HEK293 (cell line): ENCODE data around the gene ATP6V0A4.
"Not testable (repeated sequence)": the region's sequence is repeated elsewhere in the genome, so short reads cannot be mapped to it uniquely, and the experiment has no call there.

Experiments used
- CTCF ChIA-PET: fragments of 350-600 bp; formaldehyde crosslinking; extraction: SDS; loops from one replicate; lab custom pipeline; 2021; ENCODE audit warnings: antibody characterized with exemption; lab: Yijun Ruan, JAX
- POLR2A ChIA-PET: fragments of 300-600 bp; formaldehyde crosslinking; extraction: SDS; loops from one replicate; lab custom pipeline; 2020; ENCODE audit warnings: antibody characterized with exemption, inconsistent platforms; lab: Yijun Ruan, JAX
- H3K27ac ChIP-seq: fragments of 200-500 bp; sonication (Bioruptor generic); 2 replicates; pipeline ENCODE4 v1.5.1; 2014; ENCODE audit warnings: low read depth, low read length, control low read depth, inconsistent platforms; ENCODE audit errors: extremely low read depth
- H3K36me3 ChIP-seq, 2 experiments: fragments of 200-500 bp in 1 of 2; sonication (Bioruptor generic) in 1 of 2; 1 replicate in 1 of 2; 2 replicates in 1 of 2; pipeline ENCODE4 v1.5.1; 2014 to 2017; ENCODE audit warnings: inconsistent platforms in 2 of 2, low read length in 2 of 2; ENCODE audit not compliant: control insufficient read depth in 2 of 2, insufficient read depth in 1 of 2
- H3K4me1 ChIP-seq: fragments of 200-500 bp; sonication (Bioruptor generic); 2 replicates; pipeline ENCODE4 v1.5.1; 2014; ENCODE audit warnings: mild to moderate bottlenecking, low read length, inconsistent platforms; ENCODE audit not compliant: control insufficient read depth, insufficient read depth
- H3K4me3 ChIP-seq: 2 replicates; pipeline ENCODE4 v1.5.1; 2011; ENCODE audit warnings: low read depth, mild to moderate bottlenecking, control low read depth, low read length, moderate library complexity
- H3K9me3 ChIP-seq: fragments of 200-500 bp; sonication (Bioruptor generic); 2 replicates; pipeline ENCODE4 v1.5.1; 2014; ENCODE audit warnings: low read depth, low read length, inconsistent platforms; ENCODE audit not compliant: control insufficient read depth, insufficient read depth
- BCL11A ChIP-seq: fragments of 450-650 bp; formaldehyde crosslinking; IDR thresholded peaks from 2 replicates; pipeline ENCODE4 v1.5.1; 2016; ENCODE audit warnings: low read depth, missing biosample characterization, missing genetic modification characterization
- PRDM4 ChIP-seq: fragments of 450-650 bp; formaldehyde crosslinking; IDR thresholded peaks from 2 replicates; pipeline ENCODE4 v1.5.1; 2017; ENCODE audit warnings: missing biosample characterization, missing genetic modification characterization
- RBAK ChIP-seq: fragments of 450-650 bp; formaldehyde crosslinking; IDR thresholded peaks from 2 replicates; pipeline ENCODE4 v1.5.1; 2016; ENCODE audit warnings: missing biosample characterization, missing genetic modification characterization
- SP3 ChIP-seq: fragments of 450-650 bp; formaldehyde crosslinking; IDR thresholded peaks from 2 replicates; pipeline ENCODE4 v1.5.1; 2016; ENCODE audit warnings: missing biosample characterization, missing genetic modification characterization
- ZBTB11 ChIP-seq: fragments of 450-650 bp; formaldehyde crosslinking; conservative IDR thresholded peaks from 2 replicates; pipeline ENCODE4 v1.5.1; 2016; ENCODE audit warnings: low read depth, missing biosample characterization, missing genetic modification characterization
- ZBTB17 ChIP-seq: fragments of 450-650 bp; formaldehyde crosslinking; IDR thresholded peaks from 2 replicates; pipeline ENCODE4 v1.5.1; 2016; ENCODE audit warnings: missing biosample characterization, missing genetic modification characterization
- ZBTB20 ChIP-seq: fragments of 450-650 bp; formaldehyde crosslinking; IDR thresholded peaks from 2 replicates; pipeline ENCODE4 v1.5.1; 2016; ENCODE audit warnings: missing biosample characterization, missing genetic modification characterization
- ZBTB44 ChIP-seq: fragments of 450-650 bp; IDR thresholded peaks from 2 replicates; pipeline ENCODE4 v1.5.1; 2018; ENCODE audit warnings: missing biosample characterization, mild to moderate bottlenecking, missing genetic modification characterization
- ZFHX2 ChIP-seq: fragments of 450-650 bp; formaldehyde crosslinking; conservative IDR thresholded peaks from 2 replicates; pipeline ENCODE4 v1.5.1; 2016; ENCODE audit warnings: missing biosample characterization, missing genetic modification characterization
- ZNF121 ChIP-seq: fragments of 450-650 bp; formaldehyde crosslinking; IDR thresholded peaks from 2 replicates; pipeline ENCODE4 v1.5.1; 2016; ENCODE audit warnings: missing biosample characterization, missing genetic modification characterization
- ZNF133 ChIP-seq: fragments of 450-650 bp; formaldehyde crosslinking; IDR thresholded peaks from 2 replicates; pipeline ENCODE4 v1.5.1; 2016; ENCODE audit warnings: missing biosample characterization, missing genetic modification characterization
- ZNF174 ChIP-seq: fragments of 450-650 bp; formaldehyde crosslinking; IDR thresholded peaks from 2 replicates; pipeline ENCODE4 v1.5.0; 2017; ENCODE audit warnings: missing biosample characterization, mild to moderate bottlenecking, missing genetic modification characterization
- ZNF19 ChIP-seq: fragments of 450-650 bp; formaldehyde crosslinking; IDR thresholded peaks from 2 replicates; pipeline ENCODE4; 2016; ENCODE audit warnings: missing biosample characterization, missing genetic modification characterization, low read depth
- ZNF391 ChIP-seq: fragments of 450-650 bp; formaldehyde crosslinking; IDR thresholded peaks from 2 replicates; pipeline ENCODE4 v1.5.1; 2016; ENCODE audit warnings: low read depth, missing biosample characterization, missing genetic modification characterization, borderline replicate concordance
- ZNF394 ChIP-seq: fragments of 450-650 bp; formaldehyde crosslinking; IDR thresholded peaks from 2 replicates; pipeline ENCODE4 v1.5.1; 2016; ENCODE audit warnings: missing biosample characterization, missing genetic modification characterization, mild to moderate bottlenecking, moderate library complexity, borderline replicate concordance
- ZNF426 ChIP-seq: fragments of 450-650 bp; formaldehyde crosslinking; IDR thresholded peaks from 2 replicates; pipeline ENCODE4 v1.5.1; 2017; ENCODE audit warnings: missing biosample characterization, missing genetic modification characterization, mild to moderate bottlenecking, inconsistent platforms, moderate library complexity
- ZNF488 ChIP-seq: fragments of 450-650 bp; formaldehyde crosslinking; IDR thresholded peaks from 2 replicates; pipeline ENCODE4 v1.5.1; 2016; ENCODE audit warnings: missing biosample characterization, missing genetic modification characterization
- ZNF585B ChIP-seq: fragments of 450-650 bp; formaldehyde crosslinking; IDR thresholded peaks from 2 replicates; pipeline ENCODE4 v1.5.1; 2016; ENCODE audit warnings: missing biosample characterization, missing genetic modification characterization
- ZNF664 ChIP-seq: fragments of 450-650 bp; formaldehyde crosslinking; IDR thresholded peaks from 2 replicates; pipeline ENCODE4 v1.5.1; 2016; ENCODE audit warnings: missing biosample characterization, missing genetic modification characterization
- ZSCAN30 ChIP-seq: fragments of 450-650 bp; IDR thresholded peaks from 2 replicates; pipeline ENCODE4 v1.5.1; 2018; ENCODE audit warnings: missing biosample characterization, mild to moderate bottlenecking, missing genetic modification characterization, moderate library complexity

The ATP6V0A4 gene

GRCh38 chr7:138690495-138690894 is 107.5 kb downstream of the ATP6V0A4 start:
- POLR2A ChIA-PET: no interaction called here
- CTCF ChIA-PET: no interaction called here

GRCh38 chr7:138688037-138688436 is 110.0 kb downstream of the ATP6V0A4 start:
- H3K4me1 ChIP-seq, H3K27ac ChIP-seq, CTCF ChIA-PET, H3K36me3 ChIP-seq, H3K4me3 ChIP-seq, POLR2A ChIA-PET, H3K9me3 ChIP-seq: not testable (repeated sequence)

More at GRCh38 chr7:138690495-138690894, 107.5 kb downstream of the ATP6V0A4 start:
- Histone ChIP-seq H3K36me3 (no peaks in the 10 kb centered on the region), H3K4me3 (no peak overlapping the region), H3K9me3 (no peaks in the 10 kb centered on the region), H3K27ac (no peak overlapping the region), H3K4me1 (no peaks in the 10 kb centered on the region)
- TF ChIP-seq ZBTB44 (tag by site-specific recombination) (no peak), PRDM4 (tag by site-specific recombination) (no peak), ZBTB17 (tag by site-specific recombination) (no peak), ZNF133 (tag by site-specific recombination) (no peak), ZNF121 (tag by site-specific recombination) (no peak), ZBTB20 (tag by site-specific recombination) (no peak), RBAK (tag by site-specific recombination) (no peak), SP3 (no peak), ZNF19 (no peak), ZNF426 (no peak)

GRCh38 chr7:138684340-138684739 is 113.7 kb downstream of the ATP6V0A4 start:
- CTCF ChIA-PET: no interaction called here
- no peak overlapping the region for H3K4me3 ChIP-seq
- H3K9me3 ChIP-seq: no peaks in the 10 kb centered on the region
- no peak for TF ChIP-seq ZBTB11
- TF ChIP-seq ZNF174 (tag by site-specific recombination): no peak
- TF ChIP-seq ZNF585B (tag by site-specific recombination): no peak
- TF ChIP-seq BCL11A (tag by site-specific recombination): no peak
- no peak for TF ChIP-seq ZSCAN30 (tag by site-specific recombination)
- TF ChIP-seq ZNF488 (tag by site-specific recombination): no peak
- TF ChIP-seq ZNF664: no peak
- no peak for TF ChIP-seq ZFHX2 (tag by site-specific recombination)
- TF ChIP-seq ZNF391 (tag by site-specific recombination): no peak
- TF ChIP-seq ZNF394 (tag by site-specific recombination): no peak
- TF ChIP-seq, all 188 proteins: peak for 0
- POLR2A ChIA-PET: interaction anchor here (0.9 kb wide), 1 partner anchor 18 kb away, joined by 6 read pairs; no protein-coding TSS in a partner anchor
- H3K36me3 ChIP-seq: no peaks in the 10 kb centered on the region
- no peaks in the 10 kb centered on the region for H3K4me1 ChIP-seq
- H3K27ac ChIP-seq: no peak overlapping the region
